AG04449 (cell line): ENCODE results near the gene NSMF.

ENCODE experiments used
- CTCF ChIA-PET: fragments of 350-600 bp; formaldehyde crosslinking; extraction: SDS; loops from one replicate; lab custom pipeline; 2021; ENCODE audit warnings: antibody characterized with exemption; lab: Yijun Ruan, JAX
- POLR2A ChIA-PET: fragments of 400-600, 350-600 bp; formaldehyde crosslinking; extraction: SDS; loops from one replicate; lab custom pipeline; 2020; ENCODE audit warnings: antibody characterized with exemption, inconsistent platforms; lab: Yijun Ruan, JAX
- DNase-seq: peaks from one replicate; pipeline ENCODE4 v3.0.0-alpha.2; 2010; ENCODE audit warnings: low read depth, low spot score
- H3K4me3 ChIP-seq: 2 replicates; pipeline ENCODE4 v1.5.1; 2011; ENCODE audit warnings: low read depth, mild to moderate bottlenecking, control low read depth, low read length
- TF ChIP-seq, protein P1 (sequence below): IDR thresholded peaks from one replicate; pipeline ENCODE4 v1.5.1; 2011; ENCODE audit warnings: mild to moderate bottlenecking, moderate library complexity, low read length, control low read depth, inconsistent platforms; ENCODE audit not compliant: insufficient read depth; ENCODE audit errors: missing control alignments

NSMF gene

GRCh38 chr9:137429546-137429890 is 29.6 kb downstream of the NSMF start:
- CTCF ChIA-PET = no interaction called here
- POLR2A ChIA-PET = no interaction called here
- H3K4me3 ChIP-seq = no peak overlapping the region
- no peak for DNase-seq
- TF ChIP-seq, protein P1, sequence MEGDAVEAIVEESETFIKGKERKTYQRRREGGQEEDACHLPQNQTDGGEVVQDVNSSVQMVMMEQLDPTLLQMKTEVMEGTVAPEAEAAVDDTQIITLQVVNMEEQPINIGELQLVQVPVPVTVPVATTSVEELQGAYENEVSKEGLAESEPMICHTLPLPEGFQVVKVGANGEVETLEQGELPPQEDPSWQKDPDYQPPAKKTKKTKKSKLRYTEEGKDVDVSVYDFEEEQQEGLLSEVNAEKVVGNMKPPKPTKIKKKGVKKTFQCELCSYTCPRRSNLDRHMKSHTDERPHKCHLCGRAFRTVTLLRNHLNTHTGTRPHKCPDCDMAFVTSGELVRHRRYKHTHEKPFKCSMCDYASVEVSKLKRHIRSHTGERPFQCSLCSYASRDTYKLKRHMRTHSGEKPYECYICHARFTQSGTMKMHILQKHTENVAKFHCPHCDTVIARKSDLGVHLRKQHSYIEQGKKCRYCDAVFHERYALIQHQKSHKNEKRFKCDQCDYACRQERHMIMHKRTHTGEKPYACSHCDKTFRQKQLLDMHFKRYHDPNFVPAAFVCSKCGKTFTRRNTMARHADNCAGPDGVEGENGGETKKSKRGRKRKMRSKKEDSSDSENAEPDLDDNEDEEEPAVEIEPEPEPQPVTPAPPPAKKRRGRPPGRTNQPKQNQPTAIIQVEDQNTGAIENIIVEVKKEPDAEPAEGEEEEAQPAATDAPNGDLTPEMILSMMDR = no peak

DNA sequence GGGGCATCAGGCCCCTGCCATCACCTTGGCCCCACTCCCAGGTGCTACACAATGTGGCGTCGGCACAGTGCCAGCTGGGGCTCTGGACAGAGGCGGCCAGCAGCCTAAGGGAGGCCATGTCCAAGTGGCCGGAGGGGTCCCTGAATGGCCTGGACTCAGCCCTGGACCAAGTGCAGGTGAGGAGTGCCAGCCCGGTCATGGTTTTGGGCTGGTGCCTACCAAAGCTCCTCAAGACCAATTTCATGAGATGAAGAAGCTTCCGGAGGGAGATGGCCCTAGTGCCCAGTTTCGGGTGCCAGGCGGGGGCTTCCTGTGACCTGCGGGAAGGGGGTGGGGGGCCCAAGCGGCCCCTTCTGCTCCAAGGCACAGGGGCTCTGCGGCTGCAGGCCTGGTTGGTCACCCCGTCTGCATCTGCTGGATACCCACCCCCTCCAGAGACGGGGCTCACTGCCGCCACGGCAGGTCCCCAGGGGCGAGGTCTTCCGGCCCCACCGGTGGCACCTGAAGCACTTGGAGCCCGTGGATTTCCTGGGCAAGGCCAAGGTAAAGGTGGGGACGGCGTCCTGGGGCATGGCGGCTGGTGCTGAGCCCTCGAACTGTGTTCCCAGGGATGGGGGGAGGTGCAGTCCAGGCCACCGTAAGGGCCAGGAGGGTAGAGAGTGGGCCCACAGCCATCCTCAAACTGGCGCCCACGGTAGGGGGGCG is 30.1 kb downstream of the NSMF start:
- ChIA-PET POLR2A (no interaction called here), CTCF (no interaction called here)
- TF ChIP-seq, protein P1 = no peak
- no peak for DNase-seq
- H3K4me3 ChIP-seq = no peak overlapping the region

DNA sequence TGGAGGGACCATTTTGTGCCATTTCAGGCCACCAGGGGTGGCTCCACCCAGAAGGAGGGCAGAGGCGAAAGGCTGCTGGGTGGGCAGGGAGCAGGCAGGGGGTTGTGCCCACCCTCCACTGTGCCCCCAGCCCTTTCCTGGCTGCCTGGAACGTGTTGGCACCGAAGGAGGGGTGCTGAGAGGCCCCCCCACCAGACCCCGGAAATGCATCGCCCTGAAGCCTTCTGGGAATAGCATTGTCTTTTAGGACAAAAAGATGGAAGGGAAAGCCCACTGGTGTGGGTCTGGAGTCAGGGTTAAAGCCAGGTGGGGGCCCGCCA is 30.9 kb downstream of the NSMF start:
- TF ChIP-seq, protein P1 = no peak
- ChIA-PET CTCF (no interaction called here), POLR2A (no interaction called here)
- no peak overlapping the region for H3K4me3 ChIP-seq
- no peak for DNase-seq

GRCh38 chr9:137427454-137428310 is 31.5 kb downstream of the NSMF start:
- ChIA-PET POLR2A (no interaction called here), CTCF (interaction anchor here (0.6 to 0.7 kb wide), 2 partner anchors 16 to 165 kb away, joined by 3 read pairs; no protein-coding TSS in a partner anchor)
- DNase-seq = no peak
- no peak overlapping the region for H3K4me3 ChIP-seq
- TF ChIP-seq, protein P1 = no peak

GRCh38 chr9:137426018-137426681 is 33.0 kb downstream of the NSMF start:
- no peak overlapping the region for H3K4me3 ChIP-seq
- ChIA-PET CTCF (interaction anchor here (3.6 kb wide), 1 partner anchor 29 kb away, joined by 25 read pairs; no protein-coding TSS in a partner anchor), POLR2A (no interaction called here)
- no peak for DNase-seq
- TF ChIP-seq, protein P1 = no peak
